GM21619 (cell line): ENCODE measurements around the gene CCDC158.
"Not testable (repeated sequence)": the region's sequence is repeated elsewhere in the genome, so short reads cannot be mapped to it uniquely, and the experiment has no call there.

Experiments
- ATAC-seq: cut with Tn5 transposase; IDR thresholded peaks from one replicate; pipeline ENCODE4 v1.9.1; 2021; ENCODE audit not compliant: unreplicated experiment

CCDC158 gene

GRCh38 chr4:76282941-76283689 is 137.8 kb downstream of the CCDC158 start:
- ATAC-seq = no peak

DNA sequence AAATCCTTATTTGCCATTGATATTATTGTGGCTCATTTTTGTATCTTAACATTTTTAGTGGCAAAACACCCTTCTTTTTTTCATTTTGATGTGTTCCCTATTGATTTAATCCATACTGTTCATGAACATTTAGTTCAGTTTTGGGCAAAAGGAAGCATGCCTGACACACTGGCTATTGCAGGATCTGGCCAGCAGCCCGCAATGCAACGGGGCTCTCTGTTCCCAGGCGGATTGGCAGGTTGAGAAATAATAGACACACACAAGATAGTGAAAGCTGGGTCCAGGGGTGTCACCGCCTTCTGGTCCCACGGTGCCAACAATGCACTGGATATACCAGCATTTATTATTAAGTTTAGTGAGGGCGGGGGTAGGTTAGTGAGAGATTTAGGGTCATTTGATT is 139.3 kb downstream of the CCDC158 start:
- not testable (repeated sequence) for ATAC-seq

DNA sequence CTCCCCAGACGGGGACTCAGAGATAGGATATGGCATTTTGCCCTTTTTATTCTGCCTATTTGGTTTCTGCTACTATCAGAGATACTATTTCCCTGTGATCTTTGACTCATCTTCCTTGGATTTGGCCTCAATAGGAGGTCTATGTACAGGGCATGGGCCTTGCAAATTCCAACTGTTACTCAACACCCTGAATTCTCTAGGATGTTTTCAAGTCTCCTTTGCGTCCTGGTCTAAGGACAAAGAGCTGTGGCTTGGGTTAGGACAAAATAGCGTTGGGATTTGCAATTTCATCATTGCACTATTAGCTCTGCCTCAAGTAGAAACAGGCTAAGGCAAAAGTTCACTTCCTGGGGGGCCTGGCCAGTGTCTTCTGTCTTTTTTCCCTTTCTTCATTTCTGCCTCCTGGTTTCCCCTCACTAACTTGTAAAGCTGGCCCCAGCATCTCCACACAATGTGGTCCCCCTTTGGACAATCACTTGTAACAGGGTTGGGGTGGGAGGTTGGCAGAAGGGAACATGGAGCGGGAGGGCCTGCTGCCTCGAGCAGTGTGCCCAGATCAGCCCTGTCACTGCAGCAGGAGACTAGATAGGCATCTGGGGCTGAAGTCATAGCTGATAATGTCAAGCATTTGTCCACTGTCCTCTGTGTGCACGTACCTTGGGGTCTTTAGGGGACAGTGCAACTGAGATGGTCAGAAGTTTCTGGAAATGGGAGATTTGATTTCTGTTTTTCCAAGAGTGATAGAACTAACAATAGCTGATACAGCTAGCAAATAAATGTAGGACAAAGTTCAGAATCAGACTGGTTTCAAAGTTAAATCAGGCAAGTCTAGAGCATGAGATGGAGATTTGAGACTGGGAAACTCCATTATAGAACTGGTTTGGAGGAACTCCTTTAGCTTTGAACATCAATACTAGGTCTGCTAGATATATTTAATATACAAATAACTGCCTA is 140.2 kb downstream of the CCDC158 start:
- no peak for ATAC-seq

DNA sequence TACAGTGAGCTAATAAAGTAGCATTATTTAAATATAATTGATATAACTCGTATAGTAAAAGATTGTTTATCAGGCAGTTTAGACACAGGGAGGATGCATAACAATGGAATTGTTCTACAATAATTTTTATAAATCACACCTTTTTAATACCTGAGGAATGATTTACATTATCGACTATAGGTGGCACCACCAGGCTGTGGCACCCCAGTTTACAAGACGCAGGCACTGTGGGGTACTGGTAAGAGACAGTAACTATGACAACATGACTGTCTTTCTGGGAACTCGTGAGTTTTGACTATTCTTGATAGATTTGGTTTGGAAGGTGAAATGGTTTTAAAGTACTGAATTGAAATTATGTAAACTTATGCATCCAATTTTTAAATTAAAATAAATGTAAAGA is 141.5 kb downstream of the CCDC158 start:
- ATAC-seq = no peak

DNA sequence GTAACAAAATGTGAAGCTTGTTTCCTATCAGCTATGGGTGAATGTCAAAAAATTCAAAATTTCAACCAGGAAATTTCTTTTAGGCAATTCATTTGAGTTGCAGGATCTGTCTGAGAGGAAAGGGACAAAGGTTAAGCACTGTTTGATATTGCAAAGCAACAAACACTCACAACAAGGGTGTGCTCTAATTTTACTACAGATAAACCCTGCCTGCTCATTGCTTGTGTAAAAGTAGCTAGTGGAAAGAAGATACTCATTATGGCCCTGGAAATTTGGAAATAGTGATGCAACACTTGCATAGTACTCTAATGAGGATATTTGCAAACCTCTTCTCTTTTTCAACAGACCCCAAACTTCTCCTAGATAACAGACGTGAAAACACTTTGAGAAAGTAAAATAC is 142.4 kb downstream of the CCDC158 start:
- no peak for ATAC-seq

DNA sequence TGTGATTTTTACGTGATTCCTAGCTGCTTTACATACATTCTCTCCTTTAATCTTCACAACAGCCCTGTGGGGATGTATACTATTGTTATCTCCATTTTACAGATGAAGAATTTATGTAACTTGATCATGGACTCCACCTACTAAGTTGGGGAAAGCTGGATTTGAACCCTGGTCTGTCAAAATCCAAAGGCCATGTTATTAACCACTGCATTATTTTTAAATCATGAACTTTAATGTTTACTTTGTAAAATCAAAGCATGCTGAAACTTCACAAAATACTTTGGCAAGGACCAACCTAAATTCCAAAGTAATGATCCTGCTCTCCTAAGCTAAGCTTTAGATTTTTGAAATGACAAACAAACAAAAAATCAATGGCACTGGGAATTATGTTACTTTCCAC is 143.3 kb downstream of the CCDC158 start:
- ATAC-seq = no peak

DNA sequence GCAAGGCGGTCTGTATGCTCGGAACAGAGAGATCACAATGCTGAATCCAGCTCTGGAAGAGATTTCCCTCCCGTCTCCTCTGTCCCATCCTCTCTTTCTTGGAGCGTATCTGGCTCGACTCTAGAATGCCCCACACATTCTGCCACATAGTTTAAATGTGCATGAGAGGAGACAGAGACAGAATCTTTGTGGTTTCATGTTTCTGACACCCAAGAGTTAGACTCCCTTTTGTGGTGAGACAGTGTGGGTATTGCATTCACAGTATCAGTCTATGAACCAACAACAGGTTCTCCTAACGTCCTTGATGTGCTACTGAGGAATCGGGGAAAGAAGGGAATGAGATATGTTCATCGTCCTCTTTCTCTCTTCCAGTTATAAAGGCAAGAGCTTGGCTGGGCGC is 144.1 kb downstream of the CCDC158 start:
- no peak for ATAC-seq

DNA sequence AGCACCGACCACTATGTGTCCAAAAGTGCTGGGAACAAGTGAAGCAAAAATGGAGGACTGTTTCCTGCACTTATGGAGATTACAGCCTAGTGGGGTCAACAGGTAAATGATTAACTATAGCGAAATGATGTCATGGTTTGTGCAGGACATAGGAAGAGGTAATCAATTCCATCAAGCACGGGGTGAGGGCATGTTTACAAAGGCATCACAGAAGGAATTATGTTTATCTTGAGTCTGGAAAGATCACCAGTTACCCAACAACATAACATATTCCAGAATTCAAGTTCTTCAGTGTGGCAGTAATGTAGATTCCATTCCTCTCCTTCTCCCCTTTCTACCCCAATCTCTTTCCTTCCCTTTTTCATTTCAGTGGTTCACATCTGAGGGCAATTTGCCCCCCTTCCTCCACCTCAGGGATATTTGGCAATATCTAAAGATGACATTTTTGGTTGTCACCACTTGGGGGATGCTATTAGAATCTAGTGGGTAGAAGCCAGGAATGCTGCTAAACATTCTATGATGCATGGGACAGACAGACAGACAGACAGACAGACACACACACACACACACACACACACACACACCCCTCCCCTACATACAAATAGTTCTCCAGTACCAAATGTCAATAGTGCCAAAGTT is 145.3 kb downstream of the CCDC158 start:
- no peak for ATAC-seq

GRCh38 chr4:76272999-76273398 is 147.9 kb downstream of the CCDC158 start:
- ATAC-seq = no peak

DNA sequence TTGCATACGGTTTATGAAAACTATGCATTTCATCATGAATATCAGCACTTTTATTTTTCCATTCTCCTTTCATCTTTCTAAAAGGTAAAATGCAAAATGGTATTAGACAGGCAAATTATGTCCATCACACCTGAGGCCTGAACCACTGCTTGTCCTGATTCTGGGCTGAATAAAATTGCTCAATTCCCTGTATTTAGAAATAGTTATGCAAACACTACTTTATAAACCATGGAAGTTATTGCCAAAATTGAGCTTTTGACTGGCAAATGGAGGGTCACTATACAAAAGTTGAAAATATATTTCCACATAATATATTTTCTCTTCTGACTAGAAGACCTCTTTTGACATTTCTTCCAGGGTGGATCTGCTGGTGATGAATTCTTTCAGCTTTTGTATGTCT is 148.4 kb downstream of the CCDC158 start:
- ATAC-seq = no peak

- no peak for ATAC-seq
These were observed 148.9 kb downstream of the CCDC158 start for GRCh38 chr4:76272073-76272472.

GRCh38 chr4:76271248-76271647 is 149.7 kb downstream of the CCDC158 start:
- ATAC-seq = no peak

DNA sequence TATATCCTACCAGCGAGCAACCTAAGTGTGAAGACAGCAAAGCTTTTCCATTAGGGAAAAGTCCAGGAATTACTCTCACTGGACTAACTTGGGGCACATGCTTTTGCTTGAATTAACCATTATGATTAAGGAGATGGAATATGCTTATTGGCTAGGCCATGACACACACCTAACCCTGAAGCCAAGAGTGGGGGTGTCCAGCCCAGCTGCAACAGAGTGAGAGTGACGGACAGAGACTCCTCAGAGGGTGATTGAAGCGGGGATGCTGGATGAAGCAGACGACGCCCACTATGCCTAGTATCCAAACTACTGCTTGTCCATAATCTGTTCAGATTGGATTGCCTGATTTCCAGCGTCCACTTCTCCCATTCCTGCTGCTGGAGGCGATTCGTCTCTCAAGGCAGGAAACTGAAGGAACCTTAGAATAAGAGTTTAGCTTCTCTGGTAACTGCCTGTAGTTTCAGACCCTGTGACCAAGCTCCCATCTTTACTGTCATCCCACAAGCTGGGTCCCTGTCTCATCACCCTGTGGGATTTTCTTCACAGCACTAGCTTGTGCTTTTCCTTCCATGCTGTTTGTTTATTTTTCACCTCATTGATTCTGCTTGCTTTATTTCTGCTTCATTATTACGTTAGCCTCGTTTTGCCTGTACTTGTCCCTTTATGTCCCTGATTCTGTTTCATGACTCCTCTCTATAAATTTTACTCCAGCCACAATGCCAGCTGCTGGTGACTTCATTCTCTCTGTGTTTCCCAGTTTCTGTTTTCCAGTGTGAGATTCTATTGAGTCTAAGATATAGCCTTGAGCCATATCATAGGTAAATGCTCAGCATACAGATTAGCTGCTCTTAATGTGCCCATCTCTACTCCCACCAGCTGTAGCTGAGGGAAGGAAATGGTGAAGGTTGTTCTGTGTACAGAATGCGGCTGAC is 150.4 kb downstream of the CCDC158 start:
- no peak for ATAC-seq

- ATAC-seq = no peak
These were observed 153.1 kb downstream of the CCDC158 start for GRCh38 chr4:76267811-76268210.

DNA sequence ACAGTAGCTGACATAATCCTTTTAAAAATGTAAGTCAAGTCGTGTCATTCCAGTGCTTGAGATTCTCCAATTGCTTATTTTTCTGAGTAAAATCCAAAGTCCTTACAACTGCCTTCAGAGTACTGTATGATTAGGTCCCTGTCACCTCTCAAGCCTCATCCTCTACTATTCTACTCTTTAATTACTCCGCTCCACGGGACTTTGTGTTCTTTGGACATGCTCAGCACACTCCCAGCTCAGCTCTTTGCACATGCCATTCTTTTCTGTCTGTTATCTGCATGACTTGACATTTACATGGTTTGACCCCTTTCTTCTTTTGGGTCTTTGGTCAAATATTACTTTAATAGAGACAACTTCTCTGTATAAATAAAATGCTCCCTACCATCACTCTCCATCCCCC is 154.3 kb downstream of the CCDC158 start:
- no peak for ATAC-seq

DNA sequence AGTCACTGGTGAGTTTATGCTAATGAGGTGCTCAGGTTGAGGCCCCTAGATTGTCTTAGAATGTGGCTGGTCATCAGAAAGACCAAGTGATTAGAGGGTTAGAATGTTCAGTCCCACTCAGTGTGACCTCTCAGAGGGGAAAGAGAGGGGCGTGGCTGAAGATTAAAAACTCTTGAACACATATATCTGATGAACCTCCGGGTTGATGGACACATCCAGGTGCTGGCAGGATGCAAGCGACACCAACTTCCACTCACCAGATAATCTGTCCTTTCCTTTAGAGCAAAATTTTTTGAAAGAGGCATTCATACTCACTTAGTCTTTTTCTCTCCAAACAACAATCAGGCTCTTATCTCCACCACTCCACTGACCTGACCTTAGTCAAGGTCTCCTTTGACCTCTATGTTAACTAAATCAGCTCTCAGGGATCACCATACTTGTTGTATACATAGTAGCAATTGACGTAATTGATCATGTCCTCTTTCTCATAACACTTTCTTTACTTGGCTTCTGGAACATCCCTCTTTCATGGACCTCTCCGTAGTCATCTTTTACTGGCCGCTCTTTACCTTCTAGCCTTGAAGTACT is 155.2 kb downstream of the CCDC158 start:
- ATAC-seq = no peak
